GM19351 (cell line): ENCODE measurements around the gene PCNX1.

Experiments
- ATAC-seq: cut with Tn5 transposase; IDR thresholded peaks from one replicate; pipeline ENCODE4 v1.9.1; 2021; ENCODE audit warnings: mild to moderate bottlenecking, moderate library complexity; ENCODE audit not compliant: unreplicated experiment

The PCNX1 gene

GRCh38 chr14:70888681-70889175, 18.5 kb upstream of the PCNX1 start:
- ATAC-seq, result no peak

- ATAC-seq, result no peak
Observed at GRCh38 chr14:70889555-70889954, 17.7 kb upstream of the PCNX1 start.

- no peak for ATAC-seq
Observed at GRCh38 chr14:70890826-70891659, 16.2 kb upstream of the PCNX1 start.

- ATAC-seq, result no peak
Observed at GRCh38 chr14:70891737-70892136, 15.5 kb upstream of the PCNX1 start.

- no peak for ATAC-seq
Observed at GRCh38 chr14:70893062-70893845, 14.0 kb upstream of the PCNX1 start.

GRCh38 chr14:70893858-70894291, 13.4 kb upstream of the PCNX1 start:
- ATAC-seq, result no peak

GRCh38 chr14:70894868-70895267, 12.4 kb upstream of the PCNX1 start:
- no peak for ATAC-seq

GRCh38 chr14:70896317-70896716, 10.9 kb upstream of the PCNX1 start:
- no peak for ATAC-seq

- ATAC-seq, result no peak
Observed at GRCh38 chr14:70896981-70897380, 10.3 kb upstream of the PCNX1 start.

- ATAC-seq, result no peak
Observed at GRCh38 chr14:70897464-70897863, 9.8 kb upstream of the PCNX1 start.

- ATAC-seq, result no peak
Observed at GRCh38 chr14:70898111-70898745, 9.0 kb upstream of the PCNX1 start.

- no peak for ATAC-seq
Observed at GRCh38 chr14:70901269-70901668, 6.0 kb upstream of the PCNX1 start.

- ATAC-seq, result no peak
Observed at GRCh38 chr14:70902184-70902583, 5.1 kb upstream of the PCNX1 start.

- ATAC-seq, result no peak
Observed at GRCh38 chr14:70904373-70904772, 2.9 kb upstream of the PCNX1 start.

- ATAC-seq, result no peak
Observed at GRCh38 chr14:70905301-70905700, 2.0 kb upstream of the PCNX1 start.

- no peak for ATAC-seq
Observed at GRCh38 chr14:70906793-70907175, 475 bp upstream of the PCNX1 start.

GRCh38 chr14:70907996-70908934, 1.0 kb downstream of the PCNX1 start:
- peak; percentile 29 for ATAC-seq

GRCh38 chr14:70908935-70909641, 1.8 kb downstream of the PCNX1 start:
- no peak for ATAC-seq

GRCh38 chr14:70909733-70910614, 2.7 kb downstream of the PCNX1 start:
- ATAC-seq, result no peak
